Measurements from ENCODE around the gene UBR4.

UBR4 gene

DNA sequence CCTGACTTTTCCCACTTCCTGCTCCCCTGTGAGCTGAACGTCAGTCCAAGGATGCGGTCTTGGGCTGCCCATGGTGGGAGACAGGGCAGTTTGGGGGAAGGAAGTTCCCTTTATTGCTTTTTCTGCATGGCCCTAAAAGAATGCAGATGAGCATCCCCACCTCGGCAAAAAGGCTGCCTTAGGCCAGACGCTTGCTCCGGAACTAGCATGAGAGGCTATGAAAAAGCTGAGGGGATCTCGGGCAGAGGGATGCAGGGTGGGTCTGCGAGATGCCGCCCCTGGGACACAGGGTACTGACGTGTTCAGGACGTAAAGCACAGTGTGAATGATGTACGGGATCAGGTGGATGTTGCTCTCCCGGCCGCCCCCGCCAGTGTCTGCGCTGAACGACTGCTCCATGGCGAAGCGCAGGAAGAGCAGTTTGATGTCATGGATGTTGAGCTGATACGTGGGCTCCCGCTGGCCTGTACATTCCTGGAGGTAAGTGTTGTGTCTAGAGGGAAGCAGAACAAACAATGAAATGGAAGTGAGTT is 125.8 kb downstream of the UBR4 start:
- Histone ChIP-seq H3K27ac (ENCODE audit: low read length) (no peak overlapping the region), H3K79me2 (ENCODE audit: low read length) (no peaks in the 10 kb centered on the region), H3K4me2 (ENCODE audit: low read length) (no peak overlapping the region), H3K4me3 (ENCODE audit: low read length) (no peak overlapping the region), H3K27me3 (ENCODE audit: low read depth, low read length) (no peaks in the 10 kb centered on the region), H4K20me1 (ENCODE audit: insufficient read depth, low read length) (peaks cover 12% of the 10 kb centered on the region), H2AFZ (ENCODE audit: low read depth, low read length) (no peak overlapping the region), H3K9me3 (ENCODE audit: insufficient read depth, low read length) (no peaks in the 10 kb centered on the region), H3K36me3 (replicated peaks; ENCODE audit: low read depth, low read length) (peaks cover 63% of the 10 kb centered on the region), H3K4me1 (ENCODE audit: low read length) (peaks cover 23% of the 10 kb centered on the region), H3K9ac (ENCODE audit: low read length) (no peak overlapping the region)
- TF ChIP-seq, protein P1, sequence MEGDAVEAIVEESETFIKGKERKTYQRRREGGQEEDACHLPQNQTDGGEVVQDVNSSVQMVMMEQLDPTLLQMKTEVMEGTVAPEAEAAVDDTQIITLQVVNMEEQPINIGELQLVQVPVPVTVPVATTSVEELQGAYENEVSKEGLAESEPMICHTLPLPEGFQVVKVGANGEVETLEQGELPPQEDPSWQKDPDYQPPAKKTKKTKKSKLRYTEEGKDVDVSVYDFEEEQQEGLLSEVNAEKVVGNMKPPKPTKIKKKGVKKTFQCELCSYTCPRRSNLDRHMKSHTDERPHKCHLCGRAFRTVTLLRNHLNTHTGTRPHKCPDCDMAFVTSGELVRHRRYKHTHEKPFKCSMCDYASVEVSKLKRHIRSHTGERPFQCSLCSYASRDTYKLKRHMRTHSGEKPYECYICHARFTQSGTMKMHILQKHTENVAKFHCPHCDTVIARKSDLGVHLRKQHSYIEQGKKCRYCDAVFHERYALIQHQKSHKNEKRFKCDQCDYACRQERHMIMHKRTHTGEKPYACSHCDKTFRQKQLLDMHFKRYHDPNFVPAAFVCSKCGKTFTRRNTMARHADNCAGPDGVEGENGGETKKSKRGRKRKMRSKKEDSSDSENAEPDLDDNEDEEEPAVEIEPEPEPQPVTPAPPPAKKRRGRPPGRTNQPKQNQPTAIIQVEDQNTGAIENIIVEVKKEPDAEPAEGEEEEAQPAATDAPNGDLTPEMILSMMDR (IDR thresholded peaks at IDR 0.05; ENCODE audit: low read depth, low read length): no peak
- TF ChIP-seq EZH2phosphoT487 (IDR thresholded peaks at IDR 0.05; ENCODE audit: low read depth): no peak

DNA sequence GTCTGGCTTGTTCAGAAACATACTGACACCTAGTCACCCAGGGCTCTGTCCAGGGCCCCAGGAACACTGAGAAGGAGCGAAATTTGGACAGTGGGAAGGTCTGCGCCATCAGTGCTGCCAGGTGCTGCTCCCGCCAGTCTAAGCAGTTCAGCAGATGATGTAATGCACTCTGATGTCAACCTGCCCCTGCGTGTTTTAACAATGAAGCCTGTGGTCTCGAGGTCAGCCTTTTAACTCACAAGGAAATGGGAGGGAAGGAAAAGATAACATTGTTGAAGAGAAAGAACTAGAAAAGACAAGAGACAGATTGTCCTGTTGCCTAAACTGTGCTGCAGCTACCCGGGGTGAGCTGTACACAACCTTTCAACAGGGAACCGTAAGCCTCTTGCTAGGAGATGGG is 127.0 kb downstream of the UBR4 start:
- TF ChIP-seq, protein P1 (IDR thresholded peaks at IDR 0.05; ENCODE audit: low read depth, low read length): no peak
- no peak for TF ChIP-seq EZH2phosphoT487 (IDR thresholded peaks at IDR 0.05; ENCODE audit: low read depth)
- Histone ChIP-seq H3K9ac (ENCODE audit: low read length) (no peak overlapping the region), H3K36me3 (replicated peaks; ENCODE audit: low read depth, low read length) (peaks cover 57% of the 10 kb centered on the region)

DNA sequence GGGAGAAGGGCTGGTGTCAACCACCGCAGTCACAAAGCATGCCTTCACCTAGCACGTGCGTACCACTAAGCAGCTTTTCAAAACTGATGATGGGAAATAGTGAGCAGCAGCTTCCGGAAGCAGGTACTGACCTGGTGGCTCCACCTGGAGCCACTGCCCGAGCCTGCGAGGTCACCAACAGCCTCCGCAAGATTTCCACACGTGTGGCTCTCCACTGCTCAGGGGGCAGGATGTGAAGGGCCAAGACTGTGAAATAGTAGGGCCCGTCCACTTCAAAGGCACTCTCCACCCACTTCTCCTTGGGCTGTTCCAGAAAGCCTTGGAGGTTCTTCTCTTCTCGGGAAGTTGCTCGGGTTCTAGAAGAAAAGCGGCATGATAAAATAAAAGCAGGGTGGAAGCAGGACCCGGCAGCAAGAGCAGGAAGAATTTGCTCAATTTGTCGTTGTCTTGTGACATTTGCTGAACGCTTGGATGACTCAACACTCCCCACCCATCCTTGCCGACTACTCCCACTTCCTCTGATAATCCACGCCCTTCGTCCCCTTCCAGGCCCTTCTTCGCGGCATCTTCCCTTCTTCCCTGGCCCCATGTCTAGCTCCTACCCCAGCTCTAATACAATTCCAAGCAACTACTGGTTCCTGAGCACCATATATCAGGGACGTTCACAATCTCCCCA is 128.7 kb downstream of the UBR4 start:
- no peak overlapping the region for H3K4me3 ChIP-seq (ENCODE audit: low read length)
- no peak for TF ChIP-seq EZH2phosphoT487 (IDR thresholded peaks at IDR 0.05; ENCODE audit: low read depth)
- TF ChIP-seq, protein P1 (IDR thresholded peaks at IDR 0.05; ENCODE audit: low read depth, low read length): no peak
- H3K4me2 ChIP-seq (ENCODE audit: low read length): no peak overlapping the region

More for the DNA sequence above, 127.0 kb downstream of the UBR4 start:
- Histone ChIP-seq H3K79me2 (ENCODE audit: low read length) (no peaks in the 10 kb centered on the region), H4K20me1 (ENCODE audit: insufficient read depth, low read length) (peaks cover 1% of the 10 kb centered on the region; the same call in 1 of the 2 replicates), H3K4me2 (ENCODE audit: low read length) (no peak overlapping the region), H2AFZ (ENCODE audit: low read depth, low read length) (no peak overlapping the region), H3K9me3 (ENCODE audit: insufficient read depth, low read length) (no peaks in the 10 kb centered on the region), H3K4me1 (ENCODE audit: low read length) (peaks cover 11% of the 10 kb centered on the region), H3K27me3 (ENCODE audit: low read depth, low read length) (no peaks in the 10 kb centered on the region), H3K27ac (ENCODE audit: low read length) (no peak overlapping the region), H3K4me3 (ENCODE audit: low read length) (no peak overlapping the region)

DNA sequence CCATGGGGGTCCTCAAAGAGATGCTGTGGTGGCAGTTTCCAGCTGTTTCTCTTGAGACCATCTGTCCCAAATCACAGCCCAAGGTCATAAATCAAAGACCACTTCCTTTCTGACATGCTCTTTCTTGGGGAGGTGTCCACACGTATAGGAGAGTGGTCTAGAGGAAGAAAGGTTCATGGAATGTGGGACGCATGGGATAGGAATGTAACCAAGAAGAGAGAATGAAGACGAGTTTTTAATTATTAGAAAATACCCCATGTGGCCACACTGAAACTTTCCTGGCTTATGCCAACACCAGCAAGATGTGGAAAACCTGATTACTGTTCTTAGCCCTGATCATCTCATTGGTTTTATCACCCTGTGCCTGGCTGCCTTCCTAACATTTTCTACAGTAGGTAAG is 129.3 kb downstream of the UBR4 start:
- TF ChIP-seq, protein P1 (IDR thresholded peaks at IDR 0.05; ENCODE audit: low read depth, low read length): no peak
- TF ChIP-seq EZH2phosphoT487 (IDR thresholded peaks at IDR 0.05; ENCODE audit: low read depth): no peak

More for the DNA sequence above, 128.7 kb downstream of the UBR4 start:
- Histone ChIP-seq H3K27ac (ENCODE audit: low read length) (no peak overlapping the region), H4K20me1 (ENCODE audit: insufficient read depth, low read length) (no peaks in the 10 kb centered on the region), H3K4me1 (ENCODE audit: low read length) (no peaks in the 10 kb centered on the region), H3K9me3 (ENCODE audit: insufficient read depth, low read length) (no peaks in the 10 kb centered on the region), H3K79me2 (ENCODE audit: low read length) (no peaks in the 10 kb centered on the region), H3K27me3 (ENCODE audit: low read depth, low read length) (no peaks in the 10 kb centered on the region), H2AFZ (ENCODE audit: low read depth, low read length) (no peak overlapping the region), H3K9ac (ENCODE audit: low read length) (no peak overlapping the region), H3K36me3 (replicated peaks; ENCODE audit: low read depth, low read length) (peaks cover 46% of the 10 kb centered on the region)

More for the DNA sequence above, 129.3 kb downstream of the UBR4 start:
- Histone ChIP-seq H3K4me3 (ENCODE audit: low read length) (no peak overlapping the region), H3K9ac (ENCODE audit: low read length) (no peak overlapping the region), H3K27me3 (ENCODE audit: low read depth, low read length) (no peaks in the 10 kb centered on the region), H3K27ac (ENCODE audit: low read length) (no peak overlapping the region), H3K4me2 (ENCODE audit: low read length) (no peak overlapping the region), H3K4me1 (ENCODE audit: low read length) (no peaks in the 10 kb centered on the region), H3K36me3 (replicated peaks; ENCODE audit: low read depth, low read length) (peaks cover 42% of the 10 kb centered on the region), H4K20me1 (ENCODE audit: insufficient read depth, low read length) (no peaks in the 10 kb centered on the region), H2AFZ (ENCODE audit: low read depth, low read length) (no peak overlapping the region), H3K79me2 (ENCODE audit: low read length) (no peaks in the 10 kb centered on the region), H3K9me3 (ENCODE audit: insufficient read depth, low read length) (no peaks in the 10 kb centered on the region)

Data from OCI-LY3 (cell line).